GM15510 (cell line): ENCODE data around the gene SRRD.

Source experiments
- POLR2A ChIP-seq: IDR thresholded peaks from 3 replicates; pipeline ENCODE4 v1.6.1; 2011; ENCODE audit warnings: borderline replicate concordance; ENCODE audit not compliant: insufficient read length; ENCODE audit errors: extremely low read depth

The SRRD gene

DNA sequence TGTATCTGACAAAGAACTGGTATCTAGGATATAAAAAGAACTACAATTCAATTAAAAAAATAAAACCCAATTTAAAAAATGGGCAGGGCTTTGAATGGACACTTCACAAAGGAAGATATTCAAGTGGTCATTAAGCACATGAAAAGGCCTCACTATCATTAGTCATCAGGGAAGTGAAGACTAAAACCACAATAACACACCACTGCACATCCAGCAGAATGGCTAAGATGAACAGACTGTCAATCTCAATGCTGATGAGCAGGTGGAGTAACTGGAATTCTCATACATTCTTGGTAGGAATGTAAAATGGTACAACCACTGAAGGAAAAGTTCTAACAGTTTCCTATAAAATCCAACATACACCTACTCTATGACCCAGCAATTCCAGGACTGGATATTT lies 9.0 kb upstream of the SRRD start:
- TF ChIP-seq POLR2A, result no peak

DNA sequence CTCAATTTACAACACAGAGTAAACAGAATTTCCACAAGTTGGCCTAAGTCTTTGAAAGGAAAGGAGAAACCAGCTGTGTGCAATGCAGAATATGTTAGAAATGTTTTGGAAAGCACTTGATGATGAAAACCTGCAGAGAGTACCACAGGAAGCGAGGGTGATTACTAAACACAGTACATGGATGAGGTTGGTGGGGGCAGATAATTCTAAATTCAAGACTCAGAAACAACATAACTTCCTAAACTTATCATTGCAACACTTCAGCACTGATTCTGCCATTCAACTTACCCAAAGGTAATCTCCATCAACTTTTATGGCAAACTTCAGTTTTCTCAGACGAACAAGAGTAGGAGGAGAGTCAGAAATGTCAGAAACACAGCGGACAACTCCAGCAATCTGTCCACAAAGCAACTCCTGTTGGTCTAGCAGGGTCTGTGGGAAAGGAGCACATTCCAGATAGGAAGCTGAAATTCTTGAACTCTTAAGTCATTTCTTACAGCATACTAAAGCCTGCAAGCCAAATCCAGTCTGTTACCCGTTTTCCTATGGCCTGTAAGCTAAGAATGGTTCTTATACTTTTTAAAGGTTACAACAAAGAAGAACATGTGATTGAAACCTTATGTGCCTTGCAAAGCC lies 6.9 kb upstream of the SRRD start:
- no peak for TF ChIP-seq POLR2A

DNA sequence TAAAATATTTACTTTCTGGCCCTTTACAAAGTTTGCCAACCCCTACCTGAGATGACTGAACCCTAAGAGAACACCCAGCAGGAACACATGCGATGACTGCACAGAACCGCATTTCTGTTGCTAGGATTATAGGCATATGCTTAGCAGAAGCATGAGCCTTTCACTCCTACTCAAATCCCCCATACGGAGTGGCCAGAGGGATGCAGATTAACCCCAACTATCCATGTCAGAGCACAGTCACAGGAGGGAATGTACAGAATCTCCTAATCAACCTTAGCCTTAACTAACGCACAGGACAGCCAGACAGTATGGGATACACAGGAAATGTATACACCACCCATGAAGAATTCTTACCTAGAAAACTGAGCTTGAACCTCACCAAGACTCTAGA lies 6.3 kb upstream of the SRRD start:
- TF ChIP-seq POLR2A, result no peak

DNA sequence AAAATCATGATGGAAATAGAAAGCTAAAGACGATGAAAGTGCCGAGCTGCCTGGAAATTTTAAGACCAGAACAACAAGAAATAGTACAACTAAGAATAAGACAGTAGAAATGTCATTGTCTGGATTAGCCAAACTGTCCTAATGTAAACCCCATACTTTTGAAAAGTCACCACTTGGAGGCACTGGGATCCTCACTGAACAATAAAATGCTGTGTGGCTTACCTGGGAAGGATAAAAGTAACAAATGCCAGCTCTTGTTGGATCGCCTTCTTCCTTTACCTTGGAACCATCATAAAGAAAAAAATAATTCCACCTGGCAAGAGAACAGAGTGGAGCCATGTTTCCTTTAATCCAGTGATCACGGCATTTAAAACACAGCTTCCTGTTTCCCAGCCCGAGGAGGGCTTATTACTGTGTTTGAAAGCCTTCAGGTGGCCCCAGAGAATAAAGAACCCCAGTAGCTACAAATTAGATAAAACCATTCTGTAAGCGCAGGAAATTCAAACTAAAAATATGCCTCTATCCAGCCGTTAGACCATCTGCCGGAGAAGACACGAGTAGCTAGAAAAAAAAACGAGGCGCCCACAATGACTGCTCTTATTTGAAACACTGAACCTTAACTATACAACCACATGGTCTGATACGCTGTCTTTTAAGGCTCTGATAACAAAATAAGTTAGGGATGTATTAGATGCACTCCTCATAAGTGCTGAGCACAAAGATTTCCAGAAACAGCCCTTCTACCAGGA lies 4.5 kb upstream of the SRRD start:
- TF ChIP-seq POLR2A, result no peak

DNA sequence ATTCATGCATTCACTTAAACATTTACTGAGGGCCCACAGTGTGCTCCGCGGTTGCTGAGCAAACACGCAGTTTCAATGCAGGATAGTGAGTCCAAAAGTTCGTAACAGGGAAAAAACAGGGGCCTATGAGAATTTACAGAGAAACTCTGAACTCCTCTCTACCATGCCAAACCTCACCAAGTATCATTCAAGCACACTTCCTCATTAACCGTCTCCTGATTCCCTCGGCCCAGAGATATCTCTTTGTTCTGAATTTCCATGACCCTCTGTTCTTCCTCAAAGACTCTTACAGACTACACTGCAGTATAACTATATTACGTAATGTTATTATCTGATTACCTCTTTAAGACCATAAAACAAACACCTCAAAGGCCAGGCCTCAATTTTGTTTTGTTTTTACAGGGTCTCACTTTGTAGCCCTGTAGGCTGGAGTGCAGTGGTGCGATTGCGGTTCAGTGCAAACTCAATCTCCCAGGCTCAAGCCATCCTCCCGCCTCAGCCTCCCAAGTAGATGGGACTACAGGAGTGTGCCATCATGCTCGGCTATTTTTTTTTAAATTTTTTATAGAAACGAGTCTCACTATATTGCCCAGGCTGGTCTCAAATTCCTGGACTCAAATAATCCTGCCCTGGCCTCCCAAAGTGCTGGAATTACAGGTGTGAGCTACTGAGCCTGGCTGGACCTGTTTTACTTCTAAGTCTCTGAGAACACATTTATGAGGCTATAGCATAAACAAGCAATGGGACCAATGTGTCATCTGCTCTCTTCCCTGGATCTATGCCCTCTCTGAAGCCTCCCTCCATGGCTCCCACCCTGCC lies 3.7 kb upstream of the SRRD start:
- no peak for TF ChIP-seq POLR2A

DNA sequence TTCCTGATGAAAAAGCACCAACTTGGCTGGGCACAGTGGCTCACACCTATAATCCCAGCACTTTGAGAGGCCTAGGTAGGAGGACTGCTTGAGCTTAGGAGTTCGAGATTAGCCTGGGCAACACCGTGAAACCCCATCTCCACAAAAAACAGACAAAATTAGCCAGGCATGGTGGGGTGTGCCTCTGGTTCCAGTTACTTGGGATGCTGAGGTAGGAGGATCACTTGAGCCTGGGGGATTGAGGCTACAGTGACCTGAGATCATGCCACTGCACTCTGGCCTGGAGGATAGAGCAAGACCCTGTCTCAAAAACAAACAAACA lies 3.1 kb upstream of the SRRD start:
- TF ChIP-seq POLR2A, result no peak

DNA sequence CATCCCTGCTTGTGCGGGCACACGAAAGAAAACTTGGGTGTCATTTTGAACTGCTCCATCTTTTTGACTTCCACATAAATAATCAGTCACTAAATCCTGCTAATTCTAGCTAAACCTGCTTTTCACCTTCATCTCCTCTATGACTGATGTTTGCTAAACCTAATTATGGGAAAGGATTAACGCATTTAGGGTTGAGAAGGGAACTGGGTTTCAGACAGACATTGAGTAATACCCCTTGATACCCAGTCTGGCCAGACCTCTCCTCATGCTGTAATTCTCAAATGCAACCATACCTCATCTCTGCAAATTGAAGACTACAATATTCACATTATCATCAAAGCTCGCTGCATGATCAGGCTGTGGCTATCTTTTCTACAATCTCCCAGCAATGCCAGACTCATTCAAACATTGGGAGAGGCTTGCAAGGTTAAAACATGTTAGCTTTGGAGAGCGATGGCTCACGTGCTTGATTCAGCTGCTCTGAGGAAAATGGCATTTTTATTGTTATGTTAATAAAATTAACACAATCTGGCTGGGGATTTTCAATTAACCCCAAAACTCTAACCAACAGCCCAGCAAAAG lies 2.5 kb upstream of the SRRD start:
- TF ChIP-seq POLR2A, result no peak

DNA sequence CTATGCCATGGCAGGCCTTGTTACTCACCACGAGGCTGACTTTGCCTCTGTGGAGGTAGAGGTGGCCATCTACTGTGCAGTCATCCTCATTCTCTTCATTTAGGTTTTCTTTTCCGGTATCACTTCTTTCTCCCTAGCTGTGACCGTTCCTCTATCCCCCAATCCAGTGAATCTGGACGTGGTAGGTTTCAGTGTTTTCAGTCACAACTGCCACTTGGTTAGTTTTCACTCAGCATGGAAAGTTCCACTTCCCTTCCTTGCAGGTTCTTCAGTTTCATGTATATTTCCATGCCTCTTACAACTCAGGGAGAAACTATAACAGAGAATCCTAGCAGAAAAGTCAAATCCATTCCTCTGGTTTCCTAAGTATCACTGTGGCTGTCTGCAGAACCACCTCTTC lies 2.0 kb upstream of the SRRD start:
- TF ChIP-seq POLR2A, result no peak

DNA sequence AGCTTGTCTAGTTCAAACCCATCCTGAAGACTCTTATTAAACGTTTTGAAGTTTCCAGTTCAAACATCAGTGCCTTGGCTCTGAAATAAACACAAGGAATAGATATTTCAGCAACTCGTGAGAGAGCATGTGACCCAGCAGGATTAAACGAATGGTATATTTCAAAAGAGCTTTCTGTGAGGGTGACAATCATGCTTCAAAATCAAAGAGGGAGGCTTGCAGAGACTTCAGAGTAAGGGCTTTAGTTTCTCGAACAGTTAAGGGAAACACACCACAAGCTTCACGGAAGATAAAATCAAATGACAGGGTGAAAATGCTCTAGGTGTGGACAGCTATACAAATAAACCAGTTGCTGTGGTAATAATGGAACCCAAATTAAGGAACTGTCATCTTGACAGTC lies 1.5 kb upstream of the SRRD start:
- no peak for TF ChIP-seq POLR2A

DNA sequence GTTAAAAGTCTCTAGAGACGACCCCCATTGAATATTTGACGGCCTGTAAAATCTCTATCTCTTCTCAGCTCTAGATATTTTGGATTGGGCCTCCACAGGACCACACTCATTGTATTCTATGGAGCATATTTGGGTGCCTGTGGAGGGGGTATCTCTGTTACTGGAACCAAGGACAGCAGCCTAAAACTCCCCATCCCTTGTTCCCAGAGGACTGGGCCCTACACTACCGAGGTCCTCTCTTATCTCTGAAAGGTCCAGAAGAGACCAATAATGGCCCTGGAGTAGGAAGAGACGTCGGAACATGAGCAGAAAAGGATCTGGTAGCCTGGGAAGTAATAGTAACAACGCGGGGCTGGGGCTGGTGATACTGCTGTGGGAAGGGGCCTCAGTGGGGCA lies 636 bp upstream of the SRRD start:
- TF ChIP-seq POLR2A, result no peak

DNA sequence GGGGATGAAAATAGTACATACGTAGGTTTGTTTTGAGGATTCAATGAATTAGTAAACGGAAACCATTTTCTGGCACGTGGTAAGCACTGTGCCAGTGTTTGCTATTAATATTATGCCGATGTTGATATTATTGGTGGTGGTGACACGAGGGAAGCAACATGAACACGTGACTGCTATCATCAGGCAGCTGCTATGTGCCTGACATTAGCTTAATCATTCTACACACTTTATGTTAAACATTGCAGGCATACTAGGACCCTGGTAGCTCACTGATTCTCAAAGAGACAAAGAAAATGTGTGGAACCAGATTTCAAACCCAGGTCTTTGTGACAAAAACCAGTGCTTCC lies 656 bp downstream of the SRRD start:
- no peak for TF ChIP-seq POLR2A

DNA sequence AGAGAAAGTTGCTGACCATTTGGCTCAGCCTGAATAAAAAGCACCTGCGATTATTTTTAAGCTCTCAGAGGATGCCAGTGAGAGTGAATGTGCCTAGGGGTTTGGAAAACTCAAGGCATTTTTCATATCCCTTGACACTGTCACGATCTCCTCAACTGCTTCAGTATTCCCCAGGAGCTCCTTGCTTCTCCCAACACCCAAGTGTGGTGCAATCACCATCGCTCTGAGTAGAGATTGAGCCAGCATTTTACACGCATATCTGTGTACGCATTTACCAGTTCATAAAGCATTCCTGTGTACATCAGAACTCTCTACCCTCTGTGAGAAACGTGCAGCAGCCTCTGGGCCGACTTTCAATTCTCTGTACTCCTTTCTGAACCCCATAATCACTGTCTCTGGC lies 1.3 kb downstream of the SRRD start:
- TF ChIP-seq POLR2A, result no peak

DNA sequence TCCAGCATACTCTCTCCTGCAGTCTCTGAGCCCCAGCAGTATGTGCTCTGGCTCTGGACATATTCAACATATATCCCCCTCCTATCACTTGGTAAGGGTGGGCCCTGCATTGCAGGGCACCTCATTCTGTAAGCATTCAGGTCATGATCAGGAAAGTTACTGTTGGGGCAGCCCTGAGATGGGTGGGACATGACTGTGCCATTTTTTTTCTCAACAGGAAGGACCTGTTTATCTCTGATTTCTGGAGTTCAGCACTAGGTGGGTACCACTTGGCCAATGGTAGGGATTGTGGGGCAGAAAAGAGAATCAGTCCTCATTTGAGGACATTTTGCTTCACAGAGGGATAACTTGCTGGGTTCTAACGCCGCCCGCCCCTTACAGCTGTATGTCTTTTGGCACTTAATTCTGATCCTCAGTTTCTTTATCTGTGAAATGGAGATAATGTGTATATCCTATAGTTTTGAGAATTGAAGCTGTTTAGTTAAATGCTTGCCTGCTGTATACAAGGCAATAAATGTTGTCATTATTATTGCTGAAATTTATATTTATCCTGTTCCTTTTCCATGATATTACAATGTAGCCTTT lies 2.2 kb downstream of the SRRD start:
- TF ChIP-seq POLR2A, result no peak

DNA sequence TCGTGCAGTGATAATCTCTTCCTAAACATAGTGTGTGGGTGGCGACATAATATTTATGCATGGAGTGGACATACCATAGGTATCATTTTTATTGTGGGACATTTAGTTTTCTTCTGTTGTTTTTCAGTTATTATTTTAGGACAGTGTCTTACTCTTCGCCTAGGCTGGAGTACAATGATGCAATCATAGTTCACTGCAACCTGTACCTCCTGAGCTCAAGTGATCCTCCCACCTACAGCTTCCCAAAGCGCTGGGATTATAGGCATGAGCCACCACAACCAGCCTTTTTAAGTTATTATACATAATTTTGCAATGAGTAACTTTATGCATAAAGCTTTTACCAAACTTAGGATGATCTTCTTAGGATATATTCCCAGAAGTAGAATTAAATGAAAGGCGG lies 2.7 kb downstream of the SRRD start:
- TF ChIP-seq POLR2A, result no peak

DNA sequence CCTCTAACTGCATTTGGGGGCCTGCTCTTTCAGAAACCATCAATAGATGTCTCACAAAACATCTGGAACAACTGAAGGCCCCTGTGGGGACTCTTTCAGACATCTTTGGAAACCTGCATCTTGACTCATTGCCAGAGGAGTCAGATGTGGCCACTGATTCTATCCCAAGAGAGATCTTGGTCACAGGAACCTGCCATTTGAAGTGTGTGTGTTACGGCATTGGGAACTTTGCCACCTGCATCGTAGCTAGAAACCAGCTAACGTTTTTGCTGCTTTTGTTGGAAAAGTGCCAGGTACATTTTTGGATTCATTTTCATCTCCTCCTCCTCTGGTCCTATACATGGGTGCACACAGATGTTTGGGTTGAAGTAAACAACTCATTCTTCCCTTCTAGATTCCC lies 4.3 kb downstream of the SRRD start:
- TF ChIP-seq POLR2A, result no peak

DNA sequence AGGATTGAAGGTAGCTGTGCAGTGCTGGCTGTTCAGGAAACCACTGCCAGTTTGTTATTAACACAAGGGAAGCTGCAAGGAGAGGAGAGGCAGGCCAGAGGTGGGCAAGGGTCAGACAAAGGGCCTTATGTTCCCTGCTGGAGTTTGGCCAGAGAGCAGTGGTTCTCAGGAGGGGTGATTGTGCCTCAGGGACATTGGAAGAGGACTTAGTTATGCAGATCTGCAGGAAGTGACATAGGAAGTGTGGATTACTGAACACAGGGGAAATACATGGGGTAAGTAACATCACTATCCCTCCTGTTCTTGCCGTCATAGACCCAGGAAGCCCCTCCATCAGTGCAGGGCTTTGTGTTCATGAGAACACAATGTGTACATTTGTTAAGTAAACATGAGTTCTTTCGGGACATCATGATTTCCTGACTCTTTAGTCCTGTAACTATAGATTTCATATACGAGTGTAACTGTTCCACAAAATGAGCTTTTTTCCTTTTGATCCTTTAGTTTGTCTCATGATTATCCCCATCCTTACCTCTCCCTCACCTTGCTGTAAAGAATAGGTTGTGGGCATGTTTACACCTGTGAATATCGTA lies 5.9 kb downstream of the SRRD start:
- no peak for TF ChIP-seq POLR2A

DNA sequence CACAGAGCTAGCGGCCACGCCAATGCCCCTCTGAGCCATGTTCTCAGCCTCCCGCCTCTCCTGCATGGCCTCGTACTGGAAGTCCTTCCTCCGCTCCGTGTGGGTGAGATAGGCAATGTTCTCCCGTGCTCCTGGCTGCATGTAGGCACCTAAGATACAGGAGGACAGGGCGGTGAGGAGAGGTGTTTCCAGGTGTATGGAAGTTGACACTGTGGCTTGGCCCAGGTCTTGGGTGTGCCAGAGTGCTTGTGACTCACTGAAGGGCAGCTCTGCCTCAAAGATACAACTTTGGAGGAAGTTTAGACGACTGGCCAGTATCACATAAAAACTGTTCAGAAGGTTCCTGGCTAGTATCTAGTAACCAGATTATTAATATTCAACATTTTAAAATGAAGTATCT lies 8.5 kb downstream of the SRRD start:
- no peak for TF ChIP-seq POLR2A
